Vagina (tissue), 2 donors: ENCODE measurements around the gene SPDYE3.

Experiments
- CTCF ChIP-seq, 3 experiments: fragments of 450-650 bp in 2 of 3; fragments of 200-600 bp in 1 of 3; sonication (generic) in 1 of 3; IDR thresholded peaks; one replicate each; pipeline ENCODE4 v1.5.1; 2017 to 2019; ENCODE audit warnings: antibody characterized with exemption in 3 of 3, mild to moderate bottlenecking in 2 of 3, moderate library complexity in 2 of 3
- POLR2A ChIP-seq, 2 donors: fragments of 450-650 bp; IDR thresholded peaks; one replicate each; pipeline ENCODE4 v1.6.1; 2017; ENCODE audit warnings: antibody characterized with exemption in 2 of 2, mild to moderate bottlenecking in 2 of 2, moderate library complexity in 2 of 2
- POLR2AphosphoS5 ChIP-seq, 2 donors: sonication (generic); formaldehyde crosslinking; IDR thresholded peaks; one replicate each; pipeline ENCODE4 v1.9.0; 2017; ENCODE audit warnings: antibody characterized with exemption in 2 of 2, mild to moderate bottlenecking in 2 of 2, low read depth in 1 of 2; ENCODE audit not compliant: insufficient read depth in 1 of 2

- TF ChIP-seq CTCF (IDR thresholded peaks at IDR 0.05), result no peak
- TF ChIP-seq POLR2AphosphoS5 (IDR thresholded peaks at IDR 0.05; ENCODE audit: insufficient read depth in 1 of 2, low read depth in 1 of 2), result no peak
- TF ChIP-seq POLR2A (IDR thresholded peaks at IDR 0.05), result no peak
Observed at GRCh38 chr7:100363098-100363497, 55.6 kb downstream of the SPDYE3 start.
